Spleen (tissue), 11 donors: ENCODE measurements around the gene PRRX2. TPM values are rescaled to one million over a fixed set of nuclear protein-coding genes. Genes with fewer than 3 reads are reported as not detected.

Experiments used
- DNase-seq: peaks from one replicate; pipeline ENCODE4 v3.0.0-alpha.2; 2020
- H3K27ac ChIP-seq, 8 donors: fragments of 200-600 bp; sonication (generic) in 7 of 8; 1 replicate in 4 of 8; 2 replicates in 4 of 8; pipeline versions ENCODE4 v1.5.0 to v1.8.0; 2016 to 2021; ENCODE audit warnings: inconsistent platforms in 4 of 8, mild to moderate bottlenecking in 4 of 8, moderate library complexity in 1 of 8
- H3K27me3 ChIP-seq, 7 donors: fragments of 200-600 bp; sonication (generic) in 6 of 7; replicated peaks in 1 of 7; 1 replicate in 4 of 7; 2 replicates in 3 of 7; pipeline versions ENCODE4 v1.5.0 to v1.8.0; 2016 to 2021; ENCODE audit warnings: inconsistent platforms in 3 of 7, mild to moderate bottlenecking in 1 of 7
- H3K36me3 ChIP-seq, 6 donors: fragments of 200-600 bp; sonication (generic) in 5 of 6; 1 replicate in 4 of 6; 2 replicates in 2 of 6; pipeline versions ENCODE4 v1.5.0 to v1.8.0; 2016 to 2021; ENCODE audit warnings: inconsistent platforms in 2 of 6
- H3K4me1 ChIP-seq, 6 donors: fragments of 200-600 bp; sonication (generic) in 5 of 6; 1 replicate in 3 of 6; 2 replicates in 3 of 6; pipeline versions ENCODE4 v1.5.0 to v1.8.0; 2016 to 2021; ENCODE audit warnings: inconsistent platforms in 3 of 6
- H3K4me3 ChIP-seq, 8 donors: fragments of 200-600 bp; sonication (generic) in 7 of 8; 1 replicate in 4 of 8; 2 replicates in 4 of 8; pipeline versions ENCODE4 v1.5.0 to v1.8.0; 2016 to 2021; ENCODE audit warnings: inconsistent platforms in 4 of 8, mild to moderate bottlenecking in 4 of 8, moderate library complexity in 2 of 8
- H3K9me3 ChIP-seq, 8 donors: fragments of 200-600 bp; sonication (generic) in 7 of 8; 1 replicate in 4 of 8; 2 replicates in 4 of 8; pipeline versions ENCODE4 v1.5.0 to v1.8.0; 2016 to 2021; ENCODE audit warnings: inconsistent platforms in 4 of 8
- CTCF ChIP-seq, 11 experiments: fragments of 200-600 bp in 7 of 11; fragments of 450-650 bp in 4 of 11; sonication (generic) in 4 of 11; IDR thresholded peaks in 8 of 11; conservative IDR thresholded peaks in 3 of 11; 1 replicate in 7 of 11; 2 replicates in 4 of 11; pipeline versions ENCODE4 v1.4.0 to v1.8.0; 2016 to 2021; ENCODE audit warnings: antibody characterized with exemption in 11 of 11, inconsistent platforms in 4 of 11, mild to moderate bottlenecking in 1 of 11
- POLR2A ChIP-seq, 3 donors: fragments of 450-650 bp; IDR thresholded peaks; one replicate each; pipeline ENCODE4 v1.5.1; 2017; ENCODE audit warnings: antibody characterized with exemption in 3 of 3, mild to moderate bottlenecking in 1 of 3
- POLR2AphosphoS5 ChIP-seq, 3 donors: sonication (generic); formaldehyde crosslinking; IDR thresholded peaks; one replicate each; pipeline ENCODE4 v1.5.1; 2017; ENCODE audit warnings: antibody characterized with exemption in 3 of 3
- WGBS, 5 donors: extraction: QIAGEN DNeasy Blood & Tissue Kit in 3 of 5; methylation state at CpG; one replicate each; pipeline versions ENCODE4 v1.1.5 to v1.1.7; 2013 to 2018; 5-methylcytosine and 5-hydroxymethylcytosine counted together
- intact Hi-C: fragments of 100-400 bp; cut with DNase I; formaldehyde crosslinking; loops from one replicate; pipeline ENCODE4 v1.15.0; 2023; ENCODE audit warnings: low total_unique reads
- polyA plus RNA-seq, 3 donors: library from polyadenylated mRNA; stranded (reverse); fragments of 200-250 nt; gene quantifications; one replicate each; pipeline ENCODE4 v1.2.1, GENCODE V29; 2013
- total RNA-seq, 7 donors: library from RNA; depleted of rRNA in 3 of 7; stranded (reverse); fragments of >200 nt in 3 of 7; fragmentation: NEBNext Ultra II Directional in 4 of 7; extraction: Animal tissue kit (Norgen Biotek cat#: 25700) in 4 of 7; gene quantifications; one replicate each; pipeline versions ENCODE4 v1.1.0 to v1.2.1, GENCODE V29; 2016 to 2021
- donor health status: healthy with polysubstance abuse.
- donor health status: DM: no; HTN: no; CAD: no; lungs with moderate emphysema.
- donor health status: DM: no; HTN: no; CAD: no.
- donor health status: Bipolar disorder and iron deficiency.
- donor health status: healthy.
- donor health status: DM: no; HTN: no; CAD: no.
- donor health status: DM: yes; HTN: yes; CAD: no.

Gene PRRX2
- total and polyA plus RNA-seq, 10 donors, result 0.32 to 1.5 (median 0.54) TPM; not detected in 5

GRCh38 chr9:129696944-129697655 lies 31.7 kb downstream of the PRRX2 start:
- no peak for DNase-seq
- intact Hi-C loops, result no loop called here
- peaks cover 3 to 85% (median 31%) of the 10 kb centered on the region in 7 donors for H3K27me3 ChIP-seq
- no peak overlapping the region for H3K27ac ChIP-seq
- no peaks in the 10 kb centered on the region for H3K9me3 ChIP-seq
- H3K4me3 ChIP-seq, result peak overlapping the region in 2 of 8 donors; percentile 20 to 54
- no peak for TF ChIP-seq POLR2A (IDR thresholded peaks at IDR 0.05)
- no peak for TF ChIP-seq CTCF (IDR thresholded peaks at IDR 0.05 in 8 of 11, conservative IDR thresholded peaks at IDR 0.05 in 3 of 11)
- no peak for TF ChIP-seq POLR2AphosphoS5 (IDR thresholded peaks at IDR 0.05)
- peaks cover 0 to 17% (median 10%) of the 10 kb centered on the region in 6 donors for H3K4me1 ChIP-seq
- 6 to 19% (median 7%) methylated on average over 23 to 71 of the region's 71 CpGs for WGBS, 5 donors
- H3K36me3 ChIP-seq, result no peaks in the 10 kb centered on the region

GRCh38 chr9:129697656-129698253 lies 32.3 kb downstream of the PRRX2 start:
- Histone ChIP-seq H3K4me3 (peak overlapping the region in 2 of 8 donors; percentile 20 to 54), H3K9me3 (no peaks in the 10 kb centered on the region), H3K27me3 (peaks cover 3 to 89% (median 31%) of the 10 kb centered on the region in 7 donors), H3K4me1 (peaks cover 0 to 22% (median 10%) of the 10 kb centered on the region in 6 donors), H3K36me3 (no peaks in the 10 kb centered on the region), H3K27ac (no peak overlapping the region)
- 5 to 16% (median 7%) methylated on average over 19 to 25 of the region's 25 CpGs for WGBS, 5 donors
- intact Hi-C loops, result no loop called here
- no peak for DNase-seq
- TF ChIP-seq CTCF (IDR thresholded peaks at IDR 0.05 in 8 of 11, conservative IDR thresholded peaks at IDR 0.05 in 3 of 11), result no peak
- TF ChIP-seq POLR2A (IDR thresholded peaks at IDR 0.05), result no peak

- H3K27ac ChIP-seq, result no peak overlapping the region
- no peaks in the 10 kb centered on the region for H3K9me3 ChIP-seq
- intact Hi-C loops, result no loop called here
- WGBS, 5 donors, result 53 to 66% (median 63%) methylated on average over 11 to 17 of the region's 17 CpGs
- no peak overlapping the region for H3K4me3 ChIP-seq
- no peak for DNase-seq
- TF ChIP-seq POLR2AphosphoS5 (IDR thresholded peaks at IDR 0.05) (no peak), POLR2A (IDR thresholded peaks at IDR 0.05) (no peak), CTCF (IDR thresholded peaks at IDR 0.05 in 8 of 11, conservative IDR thresholded peaks at IDR 0.05 in 3 of 11) (no peak)
- peaks cover 3 to 94% (median 31%) of the 10 kb centered on the region in 7 donors for H3K27me3 ChIP-seq
- H3K4me1 ChIP-seq, result peaks cover 0 to 27% (median 10%) of the 10 kb centered on the region in 6 donors
- no peaks in the 10 kb centered on the region for H3K36me3 ChIP-seq
These were observed 32.9 kb downstream of the PRRX2 start for GRCh38 chr9:129698254-129698757.

- H3K27ac ChIP-seq, result no peak overlapping the region
- intact Hi-C loops, result no loop called here
These were observed 35.6 kb downstream of the PRRX2 start for GRCh38 chr9:129701054-129701453.

More at GRCh38 chr9:129701054-129701453, 35.6 kb downstream of the PRRX2 start:
- no peak for DNase-seq
- H3K9me3 ChIP-seq, result no peaks in the 10 kb centered on the region
- H3K27me3 ChIP-seq, result peaks cover 3 to 90% (median 31%) of the 10 kb centered on the region in 7 donors
- H3K4me3 ChIP-seq, result no peak overlapping the region
- peaks cover 0 to 27% (median 10%) of the 10 kb centered on the region in 6 donors for H3K4me1 ChIP-seq
- no peak for TF ChIP-seq CTCF (IDR thresholded peaks at IDR 0.05 in 8 of 11, conservative IDR thresholded peaks at IDR 0.05 in 3 of 11)
- WGBS, 5 donors, result 60 to 66% (median 64%) methylated on average over 10 to 11 of the region's 11 CpGs
- H3K36me3 ChIP-seq, result no peaks in the 10 kb centered on the region
